C4-2B (cell line): ENCODE results near the gene MPZL2.

Experiments used
- H3K27ac ChIP-seq: fragments of 450-650 bp; 2 replicates; pipeline ENCODE4 v1.5.1; 2017
- CTCF ChIP-seq: fragments of 450-650 bp; conservative IDR thresholded peaks from 2 replicates; pipeline ENCODE4 v1.5.1; 2017; ENCODE audit warnings: mild to moderate bottlenecking
- ZFX ChIP-seq: fragments of 450-650 bp; IDR thresholded peaks from 2 replicates; pipeline ENCODE4 v1.6.1; 2017

The MPZL2 gene

GRCh38 chr11:118227865-118228785 lies 36.0 kb downstream of the MPZL2 start:
- no peak overlapping the region for H3K27ac ChIP-seq
- no peak for TF ChIP-seq CTCF

GRCh38 chr11:118226781-118227180 lies 37.3 kb downstream of the MPZL2 start:
- H3K27ac ChIP-seq, result no peak overlapping the region
- no peak for TF ChIP-seq ZFX
- no peak for TF ChIP-seq CTCF

- no peak overlapping the region for H3K27ac ChIP-seq
- no peak for TF ChIP-seq ZFX
- no peak for TF ChIP-seq CTCF
Measured at GRCh38 chr11:118226296-118226695, 37.8 kb downstream of the MPZL2 start.

GRCh38 chr11:118224511-118225188 lies 39.4 kb downstream of the MPZL2 start, which contains the start of gene JAML:
Gene JAML, minus strand, starts transcription at chr11:118225011. Its CDS starts 10,145 bp downstream, at chr11:118214866.
- H3K27ac ChIP-seq, result no peak within 1 kb of the TSS
- TF ChIP-seq CTCF (no peak), ZFX (no peak)

GRCh38 chr11:118223992-118224391 lies 40.1 kb downstream of the MPZL2 start:
- no peak for TF ChIP-seq CTCF
- TF ChIP-seq ZFX, result no peak
- H3K27ac ChIP-seq, result no peak overlapping the region

- no peak for TF ChIP-seq CTCF
- no peak for TF ChIP-seq ZFX
- no peak overlapping the region for H3K27ac ChIP-seq
Measured at GRCh38 chr11:118223570-118223969, 40.5 kb downstream of the MPZL2 start.

- no peak for TF ChIP-seq CTCF
- no peak for TF ChIP-seq ZFX
- H3K27ac ChIP-seq, result no peak overlapping the region
Measured at GRCh38 chr11:118222437-118222836, 41.7 kb downstream of the MPZL2 start.
